ENCODE data around the gene ERAL1. TPM values are rescaled to one million over a fixed set of nuclear protein-coding genes. Genes with fewer than 3 reads are reported as not detected.
A peak's percentile ranks its signal among the peaks of the same experiment; 100 is the strongest.

ERAL1 gene
- total and polyA plus RNA-seq, 7 experiments from 2014 or later = 19.8 to 56.6 (median 27.5) TPM

- peaks cover 0 to 16% of the 10 kb centered on the region in 2 donors for H3K4me1 ChIP-seq (ENCODE audit: control insufficient read depth in 2 of 2, insufficient read depth in 2 of 2, low read length in 2 of 2)
- peak; percentile 68 for ATAC-seq
- peak overlapping the region; percentile 96 for H3K27ac ChIP-seq (ENCODE audit: low read depth, low read length)
- H3K4me3 ChIP-seq (ENCODE audit: low read length) = peak overlapping the region; percentile 85
- no peaks in the 10 kb centered on the region for H3K9me3 ChIP-seq (ENCODE audit: control insufficient read depth in 2 of 3, low read length in 3 of 3)
- ChIA-PET CTCF (interaction anchor here (0.7 to 1.7 kb wide), 2 partner anchors 49 to 114 kb away, joined by 3 to 4 read pairs; no protein-coding TSS in a partner anchor), POLR2A (interaction anchor here (0.6 to 1.9 kb wide), 5 partner anchors 26 to 458 kb away, joined by 3 to 5 read pairs (median 4); partner anchors contain the start of genes DHRS13 and FLOT2)
- Mint-ChIP-seq H3K4me3 (peak overlapping the region; percentile 87 to 99 (median 92)), H3K27ac (peak overlapping the region; percentile 78 to 100 (median 97)), H3K4me1 (peaks cover 20 to 45% (median 37%) of the 10 kb centered on the region in 7 donors), H3K36me3 (peaks cover 0 to 2% (median 0%) of the 10 kb centered on the region in 5 donors), H3K27me3 (no peaks in the 10 kb centered on the region), H3K9me3 (no peaks in the 10 kb centered on the region)
- no peaks in the 10 kb centered on the region for H3K36me3 ChIP-seq (ENCODE audit: control insufficient read depth in 2 of 3, insufficient read depth in 3 of 3, low read length in 3 of 3)
- intact Hi-C loops (cut with micrococcal nuclease) = loop anchor here (1.0 to 10.0 kb wide), 10 partner anchors 29 to 152 kb away; partner anchors contain the start of genes FAM222B (in 2 of the 2), DHRS13 (in 1 of the 2), NEK8 (in 1 of the 2) and SDF2 (in 1 of the 2)
- H3K27me3 ChIP-seq (ENCODE audit: control insufficient read depth in 2 of 2, insufficient read depth in 2 of 2, low read length in 2 of 2) = no peaks in the 10 kb centered on the region
- DNase-seq = peak in 1 of 9 donors; percentile 81
Observed at GRCh38 chr17:28812748-28813377, 42.0 kb upstream of the ERAL1 start.

GRCh38 chr17:28816540-28816939 lies 38.3 kb upstream of the ERAL1 start:
- ChIA-PET POLR2A (no interaction called here), CTCF (no interaction called here)
- DNase-seq = no peak
- H3K4me1 Mint-ChIP-seq = peaks cover 6 to 35% (median 15%) of the 10 kb centered on the region in 7 donors
- no peaks in the 10 kb centered on the region for H3K9me3 ChIP-seq (ENCODE audit: control insufficient read depth in 2 of 3, low read length in 3 of 3)
- intact Hi-C loops (cut with micrococcal nuclease) = loop anchor here in 1 of 2 donors (10.0 kb wide), 1 partner anchor 52 kb away; no protein-coding TSS in a partner anchor
- H3K27ac ChIP-seq (ENCODE audit: low read depth, low read length) = no peak overlapping the region
- no peaks in the 10 kb centered on the region for H3K27me3 Mint-ChIP-seq
- H3K4me3 Mint-ChIP-seq = no peak overlapping the region
- peaks cover 0 to 3% (median 2%) of the 10 kb centered on the region in 5 donors for H3K36me3 Mint-ChIP-seq
- no peaks in the 10 kb centered on the region for H3K9me3 Mint-ChIP-seq
- ATAC-seq = no peak
- no peak overlapping the region for H3K4me3 ChIP-seq (ENCODE audit: low read length)
- H3K27ac Mint-ChIP-seq = peak overlapping the region in 4 of 9 donors; percentile 15 to 36 (median 21)
- no peaks in the 10 kb centered on the region for H3K36me3 ChIP-seq (ENCODE audit: control insufficient read depth in 2 of 3, insufficient read depth in 3 of 3, low read length in 3 of 3)
- peaks cover 0 to 6% of the 10 kb centered on the region in 2 donors for H3K4me1 ChIP-seq (ENCODE audit: control insufficient read depth in 2 of 2, insufficient read depth in 2 of 2, low read length in 2 of 2)
- no peaks in the 10 kb centered on the region for H3K27me3 ChIP-seq (ENCODE audit: control insufficient read depth in 2 of 2, insufficient read depth in 2 of 2, low read length in 2 of 2)

- DNase-seq (no peak), ATAC-seq (no peak)
- CTCF ChIA-PET = no interaction called here
- H3K4me3 Mint-ChIP-seq = no peak overlapping the region
- peaks cover 0 to 10% (median 3%) of the 10 kb centered on the region in 5 donors for H3K36me3 Mint-ChIP-seq
- H3K27ac Mint-ChIP-seq = peak overlapping the region in 6 of 9 donors; percentile 0 to 58 (median 28)
- no peaks in the 10 kb centered on the region for H3K36me3 ChIP-seq (ENCODE audit: control insufficient read depth in 2 of 3, insufficient read depth in 3 of 3, low read length in 3 of 3)
- H3K4me1 ChIP-seq (ENCODE audit: control insufficient read depth in 2 of 2, insufficient read depth in 2 of 2, low read length in 2 of 2) = no peaks in the 10 kb centered on the region
- no peaks in the 10 kb centered on the region for H3K9me3 ChIP-seq (ENCODE audit: control insufficient read depth in 2 of 3, low read length in 3 of 3)
- no peaks in the 10 kb centered on the region for H3K9me3 Mint-ChIP-seq
- intact Hi-C loops (cut with micrococcal nuclease) = loop anchor here in 1 of 2 donors (10.0 kb wide), 1 partner anchor 54 kb away; no protein-coding TSS in a partner anchor
- no peaks in the 10 kb centered on the region for H3K27me3 Mint-ChIP-seq
- no peaks in the 10 kb centered on the region for H3K27me3 ChIP-seq (ENCODE audit: control insufficient read depth in 2 of 2, insufficient read depth in 2 of 2, low read length in 2 of 2)
- H3K4me3 ChIP-seq (ENCODE audit: low read length) = no peak overlapping the region
- no peak overlapping the region for H3K27ac ChIP-seq (ENCODE audit: low read depth, low read length)
- POLR2A ChIA-PET = interaction anchor here (0.7 to 1.5 kb wide), 3 partner anchors 58 to 235 kb away, joined by 3 read pairs; no protein-coding TSS in a partner anchor
- H3K4me1 Mint-ChIP-seq = peaks cover 3 to 31% (median 11%) of the 10 kb centered on the region in 7 donors
Observed at GRCh38 chr17:28818819-28819221, 36.0 kb upstream of the ERAL1 start.

GRCh38 chr17:28819582-28819981 lies 35.2 kb upstream of the ERAL1 start:
- Mint-ChIP-seq H3K36me3 (peaks cover 0 to 10% (median 3%) of the 10 kb centered on the region in 5 donors), H3K27ac (peak overlapping the region in 2 of 9 donors; percentile 5 to 58), H3K9me3 (no peaks in the 10 kb centered on the region), H3K27me3 (no peaks in the 10 kb centered on the region), H3K4me1 (peaks cover 5 to 36% (median 13%) of the 10 kb centered on the region in 7 donors), H3K4me3 (no peak overlapping the region)
- no peak overlapping the region for H3K27ac ChIP-seq (ENCODE audit: low read depth, low read length)
- no peaks in the 10 kb centered on the region for H3K9me3 ChIP-seq (ENCODE audit: control insufficient read depth in 2 of 3, low read length in 3 of 3)
- no peaks in the 10 kb centered on the region for H3K36me3 ChIP-seq (ENCODE audit: control insufficient read depth in 2 of 3, insufficient read depth in 3 of 3, low read length in 3 of 3)
- CTCF ChIA-PET = interaction anchor here (0.7 kb wide), 1 partner anchor 56 kb away, joined by 3 read pairs; no protein-coding TSS in a partner anchor
- H3K4me1 ChIP-seq (ENCODE audit: control insufficient read depth in 2 of 2, insufficient read depth in 2 of 2, low read length in 2 of 2) = no peaks in the 10 kb centered on the region
- no peak for DNase-seq
- ATAC-seq = no peak
- H3K27me3 ChIP-seq (ENCODE audit: control insufficient read depth in 2 of 2, insufficient read depth in 2 of 2, low read length in 2 of 2) = no peaks in the 10 kb centered on the region
- no peak overlapping the region for H3K4me3 ChIP-seq (ENCODE audit: low read length)
- intact Hi-C loops (cut with micrococcal nuclease) = loop anchor here in 1 of 2 donors (10.0 kb wide), 1 partner anchor 55 kb away; no protein-coding TSS in a partner anchor
- POLR2A ChIA-PET = interaction anchor here (1.2 to 1.5 kb wide), 2 partner anchors 59 to 93 kb away, joined by 3 read pairs; no protein-coding TSS in a partner anchor

- Mint-ChIP-seq H3K4me1 (peaks cover 10 to 29% (median 14%) of the 10 kb centered on the region in 7 donors), H3K36me3 (peaks cover 0 to 31% (median 12%) of the 10 kb centered on the region in 5 donors), H3K9me3 (peaks cover 0 to 1% (median 0%) of the 10 kb centered on the region in 11 donors), H3K4me3 (no peak overlapping the region), H3K27me3 (no peaks in the 10 kb centered on the region), H3K27ac (peak overlapping the region in 4 of 9 donors; percentile 32 to 59 (median 48))
- Histone ChIP-seq H3K9me3 (ENCODE audit: control insufficient read depth in 2 of 3, low read length in 3 of 3) (no peaks in the 10 kb centered on the region), H3K4me1 (ENCODE audit: control insufficient read depth in 2 of 2, insufficient read depth in 2 of 2, low read length in 2 of 2) (no peaks in the 10 kb centered on the region), H3K27me3 (ENCODE audit: control insufficient read depth in 2 of 2, insufficient read depth in 2 of 2, low read length in 2 of 2) (no peaks in the 10 kb centered on the region), H3K4me3 (ENCODE audit: low read length) (no peak overlapping the region), H3K27ac (ENCODE audit: low read depth, low read length) (no peak overlapping the region), H3K36me3 (ENCODE audit: control insufficient read depth in 2 of 3, insufficient read depth in 3 of 3, low read length in 3 of 3) (peaks cover 0 to 7% (median 0%) of the 10 kb centered on the region in 3 experiments)
- no peak for ATAC-seq
- CTCF ChIA-PET = interaction anchor here (1.3 kb wide), 1 partner anchor 63 kb away, joined by 8 read pairs; no protein-coding TSS in a partner anchor
- DNase-seq = no peak
- POLR2A ChIA-PET = interaction anchor here (1.9 kb wide), 1 partner anchor 14 kb away, joined by 10 read pairs; the partner anchor contains the start of gene FAM222B
- intact Hi-C loops (cut with micrococcal nuclease) = no loop called here
Observed at GRCh38 chr17:28827672-28828071, 27.1 kb upstream of the ERAL1 start.

- H3K27ac Mint-ChIP-seq = no peak overlapping the region
- Histone ChIP-seq H3K4me1 (ENCODE audit: control insufficient read depth in 2 of 2, insufficient read depth in 2 of 2, low read length in 2 of 2) (no peaks in the 10 kb centered on the region), H3K9me3 (ENCODE audit: control insufficient read depth in 2 of 3, low read length in 3 of 3) (no peaks in the 10 kb centered on the region), H3K27ac (ENCODE audit: low read depth, low read length) (no peak overlapping the region), H3K27me3 (ENCODE audit: control insufficient read depth in 2 of 2, insufficient read depth in 2 of 2, low read length in 2 of 2) (no peaks in the 10 kb centered on the region), H3K36me3 (ENCODE audit: control insufficient read depth in 2 of 3, insufficient read depth in 3 of 3, low read length in 3 of 3) (peaks cover 0 to 8% (median 0%) of the 10 kb centered on the region in 3 experiments), H3K4me3 (ENCODE audit: low read length) (no peak overlapping the region)
- DNase-seq (peak in 1 of 9 donors; percentile 13), ATAC-seq (no peak)
- peaks cover 0 to 1% (median 0%) of the 10 kb centered on the region in 11 donors for H3K9me3 Mint-ChIP-seq
- ChIA-PET CTCF (interaction anchor here (0.6 to 0.7 kb wide), 2 partner anchors 28 to 101 kb away, joined by 3 to 4 read pairs; no protein-coding TSS in a partner anchor), POLR2A (no interaction called here)
- H3K27me3 Mint-ChIP-seq = no peaks in the 10 kb centered on the region
- H3K4me3 Mint-ChIP-seq = no peak overlapping the region
- H3K36me3 Mint-ChIP-seq = peaks cover 0 to 26% (median 12%) of the 10 kb centered on the region in 5 donors
- intact Hi-C loops (cut with micrococcal nuclease) = no loop called here
- H3K4me1 Mint-ChIP-seq = peaks cover 8 to 23% (median 13%) of the 10 kb centered on the region in 7 donors
Observed at GRCh38 chr17:28828294-28829040, 26.3 kb upstream of the ERAL1 start.

All from naive thymus-derived CD4-positive, alpha-beta T cell (primary cell).